ENCODE measurements around the gene NT5C3B.

GRCh38 chr17:41837761-41838538 is 1.9 kb upstream of the NT5C3B start, which contains the start of gene KLHL10:
- TF ChIP-seq, protein P1, sequence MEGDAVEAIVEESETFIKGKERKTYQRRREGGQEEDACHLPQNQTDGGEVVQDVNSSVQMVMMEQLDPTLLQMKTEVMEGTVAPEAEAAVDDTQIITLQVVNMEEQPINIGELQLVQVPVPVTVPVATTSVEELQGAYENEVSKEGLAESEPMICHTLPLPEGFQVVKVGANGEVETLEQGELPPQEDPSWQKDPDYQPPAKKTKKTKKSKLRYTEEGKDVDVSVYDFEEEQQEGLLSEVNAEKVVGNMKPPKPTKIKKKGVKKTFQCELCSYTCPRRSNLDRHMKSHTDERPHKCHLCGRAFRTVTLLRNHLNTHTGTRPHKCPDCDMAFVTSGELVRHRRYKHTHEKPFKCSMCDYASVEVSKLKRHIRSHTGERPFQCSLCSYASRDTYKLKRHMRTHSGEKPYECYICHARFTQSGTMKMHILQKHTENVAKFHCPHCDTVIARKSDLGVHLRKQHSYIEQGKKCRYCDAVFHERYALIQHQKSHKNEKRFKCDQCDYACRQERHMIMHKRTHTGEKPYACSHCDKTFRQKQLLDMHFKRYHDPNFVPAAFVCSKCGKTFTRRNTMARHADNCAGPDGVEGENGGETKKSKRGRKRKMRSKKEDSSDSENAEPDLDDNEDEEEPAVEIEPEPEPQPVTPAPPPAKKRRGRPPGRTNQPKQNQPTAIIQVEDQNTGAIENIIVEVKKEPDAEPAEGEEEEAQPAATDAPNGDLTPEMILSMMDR (IDR thresholded peaks at IDR 0.05): no peak
- no peak for TF ChIP-seq POLR2A (IDR thresholded peaks at IDR 0.05)

Measured in lower leg skin (tissue), 3 donors.